Mesendoderm (in vitro differentiated cells): Measurements from ENCODE around the gene BET1.

Source experiments
- DNase-seq: peaks from one replicate; pipeline ENCODE4 v3.0.0; 2013
- H2AK5ac ChIP-seq: 2 replicates; pipeline ENCODE4 v1.6.1; 2013; ENCODE audit warnings: low read length, inconsistent platforms
- H2BK120ac ChIP-seq: 2 replicates; pipeline ENCODE4 v1.6.1; 2013; ENCODE audit warnings: low read depth, mild to moderate bottlenecking, low read length, moderate library complexity, mixed read lengths
- H2BK15ac ChIP-seq: replicated peaks from 2 replicates; pipeline ENCODE4 v1.6.1; 2013; ENCODE audit warnings: low read depth, mild to moderate bottlenecking, moderate library complexity
- H2BK5ac ChIP-seq: 2 replicates; pipeline ENCODE4 v1.6.1; 2013; ENCODE audit warnings: low read length, inconsistent platforms
- H3K18ac ChIP-seq: 2 replicates; pipeline ENCODE4 v1.6.1; 2013; ENCODE audit warnings: mild to moderate bottlenecking, low read length, mixed read lengths
- H3K23ac ChIP-seq: one replicate; pipeline ENCODE4 v1.6.1; 2013; ENCODE audit warnings: low read length
- H3K27ac ChIP-seq: 2 replicates; pipeline ENCODE4 v1.5.1; 2013; ENCODE audit warnings: low read depth, mild to moderate bottlenecking, inconsistent platforms, low read length, moderate library complexity
- H3K27me3 ChIP-seq: 2 replicates; pipeline ENCODE4 v1.6.1; 2013; ENCODE audit warnings: low read length, control low read depth, mild to moderate bottlenecking, inconsistent platforms; ENCODE audit not compliant: insufficient read depth, poor library complexity
- H3K36me3 ChIP-seq: 2 replicates; pipeline ENCODE4 v1.6.1; 2013; ENCODE audit warnings: low read length, inconsistent platforms; ENCODE audit not compliant: control insufficient read depth, insufficient read depth
- H3K4ac ChIP-seq: one replicate; pipeline ENCODE4 v1.6.1; 2013; ENCODE audit warnings: low read depth, mild to moderate bottlenecking, low read length, moderate library complexity
- H3K4me1 ChIP-seq: 2 replicates; pipeline ENCODE4 v1.6.1; 2013; ENCODE audit warnings: low read depth, low read length, inconsistent platforms; ENCODE audit not compliant: control insufficient read depth
- H3K4me2 ChIP-seq: 2 replicates; pipeline ENCODE4 v1.6.1; 2013; ENCODE audit warnings: low read length
- H3K4me3 ChIP-seq: 2 replicates; pipeline ENCODE4 v1.5.1; 2013; ENCODE audit warnings: mild to moderate bottlenecking, low read length
- H3K56ac ChIP-seq: one replicate; pipeline ENCODE4 v1.6.1; 2013; ENCODE audit warnings: low read length
- H3K79me1 ChIP-seq: 2 replicates; pipeline ENCODE4 v1.6.1; 2013; ENCODE audit warnings: low read length, inconsistent platforms
- H3K79me2 ChIP-seq: 2 replicates; pipeline ENCODE4 v1.6.1; 2013; ENCODE audit warnings: mild to moderate bottlenecking, low read length; ENCODE audit not compliant: control insufficient read depth, insufficient read depth
- H3K9ac ChIP-seq: 2 replicates; pipeline ENCODE4 v1.6.1; 2013; ENCODE audit warnings: low read length, inconsistent platforms
- H4K5ac ChIP-seq: one replicate; pipeline ENCODE4 v1.6.1; 2013; ENCODE audit warnings: low read length
- H4K8ac ChIP-seq: one replicate; pipeline ENCODE4 v1.6.1; 2013; ENCODE audit warnings: low read depth, mild to moderate bottlenecking, control low read depth, low read length, moderate library complexity
- WGBS: extraction: QIAGEN DNeasy Blood & Tissue Kit; methylation state at CpG from one replicate; pipeline ENCODE4 v1.1.7; 2013; ENCODE audit warnings: low lambda C conversion rate, missing lambda C conversion rate; ENCODE audit not compliant: insufficient coverage; ENCODE audit errors: extremely low coverage; 5-methylcytosine and 5-hydroxymethylcytosine counted together

Gene BET1

DNA sequence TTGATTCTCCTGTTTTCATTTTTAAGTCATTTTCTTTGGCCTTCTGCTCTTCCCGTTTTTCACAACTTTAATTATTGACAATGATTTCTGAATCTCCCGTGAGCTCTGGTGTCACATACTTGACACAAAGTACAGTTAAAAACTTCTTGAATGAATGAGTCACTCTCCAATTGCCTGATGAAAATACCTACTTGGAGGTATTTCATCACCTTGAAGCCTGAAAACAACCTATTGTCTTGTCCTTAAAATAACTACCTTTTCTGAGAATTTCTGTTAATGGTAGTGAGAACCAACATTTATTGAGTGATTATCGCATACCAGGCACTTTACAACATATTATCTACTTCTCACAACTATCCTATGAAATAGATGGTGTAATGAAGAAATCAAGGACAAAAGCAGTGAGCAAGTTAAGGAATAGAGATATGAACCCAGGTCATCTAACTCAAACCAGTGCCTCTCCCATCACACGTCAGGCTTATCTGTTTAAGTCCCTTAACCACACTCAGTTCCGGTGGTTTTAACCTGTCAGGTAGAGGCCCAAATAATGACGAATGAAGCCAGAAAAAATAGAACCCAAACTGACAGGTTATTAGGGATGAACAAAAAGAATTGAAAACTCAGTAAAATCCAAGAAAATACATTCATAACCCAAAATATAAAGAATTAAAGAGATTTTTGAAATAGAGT is 11.6 kb downstream of the BET1 start:
- no peak overlapping the region for H3K56ac ChIP-seq
- H3K9ac ChIP-seq, result no peak overlapping the region
- peak; percentile 44 for DNase-seq
- H2BK5ac ChIP-seq, result no peak overlapping the region
- H3K18ac ChIP-seq, result no peak overlapping the region
- no peak overlapping the region for H4K5ac ChIP-seq
- no peak overlapping the region for H3K4me2 ChIP-seq
- no peak overlapping the region for H3K27ac ChIP-seq
- no peaks in the 10 kb centered on the region for H3K36me3 ChIP-seq
- H3K4ac ChIP-seq, result no peak overlapping the region
- H2BK15ac ChIP-seq, result no peak overlapping the region
- WGBS, result no CpG with 5 or more reads among the region's 6 CpGs
- H4K8ac ChIP-seq, result no peak overlapping the region
- H3K79me2 ChIP-seq, result no peaks in the 10 kb centered on the region
- no peak overlapping the region for H3K23ac ChIP-seq
- no peaks in the 10 kb centered on the region for H3K27me3 ChIP-seq
- H3K4me1 ChIP-seq, result no peaks in the 10 kb centered on the region
- H3K79me1 ChIP-seq, result no peaks in the 10 kb centered on the region
- no peak overlapping the region for H2BK120ac ChIP-seq
- H2AK5ac ChIP-seq, result no peak overlapping the region
- H3K4me3 ChIP-seq, result no peak overlapping the region

DNA sequence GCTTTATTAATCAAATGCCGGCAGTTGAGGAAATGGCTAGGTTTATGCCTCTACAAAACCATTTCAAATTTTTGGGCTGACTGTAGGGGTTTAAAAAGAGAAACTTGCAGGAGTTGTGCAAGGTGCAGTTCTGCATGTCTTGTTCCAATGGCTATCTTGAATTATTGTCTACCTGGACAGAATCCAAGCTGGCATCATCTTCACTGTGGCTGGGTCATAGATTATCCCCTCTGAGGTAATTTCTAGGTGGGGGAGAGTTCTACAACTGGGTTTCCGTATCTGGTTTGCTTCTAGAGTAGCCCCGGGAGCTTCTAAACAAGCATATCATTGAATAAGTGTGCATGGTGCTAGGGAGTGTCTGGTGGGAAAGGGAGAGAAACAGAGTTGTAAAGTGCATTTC is 16.9 kb downstream of the BET1 start:
- H2AK5ac ChIP-seq, result no peak overlapping the region
- H2BK120ac ChIP-seq, result no peak overlapping the region
- no peak overlapping the region for H3K4ac ChIP-seq
- no peak overlapping the region for H3K18ac ChIP-seq
- no peaks in the 10 kb centered on the region for H3K36me3 ChIP-seq
- H3K9ac ChIP-seq, result no peak overlapping the region
- no peaks in the 10 kb centered on the region for H3K27me3 ChIP-seq
- no peaks in the 10 kb centered on the region for H3K4me1 ChIP-seq
- H3K4me3 ChIP-seq, result no peak overlapping the region
- H3K27ac ChIP-seq, result no peak overlapping the region
- H4K8ac ChIP-seq, result no peak overlapping the region
- H4K5ac ChIP-seq, result no peak overlapping the region
- no peak overlapping the region for H3K23ac ChIP-seq
- no peak overlapping the region for H3K4me2 ChIP-seq
- WGBS, result no CpG with 5 or more reads among the region's 3 CpGs
- H3K79me2 ChIP-seq, result no peaks in the 10 kb centered on the region
- DNase-seq, result no peak
- H2BK15ac ChIP-seq, result no peak overlapping the region
- H3K56ac ChIP-seq, result no peak overlapping the region
- H2BK5ac ChIP-seq, result no peak overlapping the region
- H3K79me1 ChIP-seq, result no peaks in the 10 kb centered on the region

DNA sequence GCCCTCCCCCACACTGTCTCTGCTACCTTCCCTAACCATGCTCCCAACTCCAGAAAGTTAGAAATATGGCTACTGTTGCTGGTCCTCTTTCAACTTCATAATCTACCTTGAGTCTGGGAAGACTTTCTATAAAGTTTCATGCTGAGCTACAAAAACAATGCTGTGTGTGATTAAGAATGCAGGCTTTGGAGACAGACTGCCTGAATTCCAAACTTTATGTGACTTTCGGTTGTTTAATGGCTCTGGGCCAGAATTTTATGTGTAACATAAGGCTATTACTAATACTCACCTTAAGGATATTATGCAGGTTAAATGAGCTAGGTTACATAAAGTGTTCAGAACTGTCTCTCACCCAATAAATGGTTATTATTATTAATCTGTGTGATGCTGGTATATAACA is 19.1 kb downstream of the BET1 start:
- Histone ChIP-seq H2BK120ac (no peak overlapping the region), H3K79me1 (no peaks in the 10 kb centered on the region), H3K4ac (no peak overlapping the region), H3K4me1 (no peaks in the 10 kb centered on the region), H2AK5ac (no peak overlapping the region), H2BK15ac (no peak overlapping the region), H3K27ac (no peak overlapping the region), H3K79me2 (no peaks in the 10 kb centered on the region), H2BK5ac (no peak overlapping the region), H3K36me3 (no peaks in the 10 kb centered on the region), H3K4me2 (no peak overlapping the region), H3K9ac (no peak overlapping the region), H4K8ac (no peak overlapping the region), H3K18ac (no peak overlapping the region), H4K5ac (no peak overlapping the region), H3K27me3 (no peaks in the 10 kb centered on the region), H3K4me3 (no peak overlapping the region), H3K56ac (no peak overlapping the region), H3K23ac (no peak overlapping the region)
- no CpG with 5 or more reads among the region's 1 CpG for whole genome bisulfite sequencing
- DNase-seq, result no peak

DNA sequence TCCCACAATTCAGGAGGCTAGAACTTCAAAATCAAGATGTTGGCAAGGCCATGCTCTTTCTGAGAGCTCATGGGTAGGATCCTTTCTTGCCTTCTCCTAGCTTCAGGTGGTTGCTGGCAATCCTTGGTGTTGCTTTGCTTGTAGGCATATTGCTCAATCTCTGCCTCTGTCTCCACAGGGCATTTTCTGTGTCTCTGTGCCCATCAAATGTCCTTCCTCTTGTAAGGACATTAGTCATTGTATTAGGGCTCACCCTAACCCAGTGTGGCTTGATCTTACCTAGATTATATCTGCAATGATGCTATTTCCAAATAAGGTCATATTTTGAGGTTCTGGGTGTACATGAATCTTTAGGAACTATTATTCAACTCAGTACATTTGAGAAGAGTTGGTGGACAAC is 20.1 kb downstream of the BET1 start:
- Histone ChIP-seq H2BK15ac (no peak overlapping the region), H3K18ac (no peak overlapping the region), H2BK120ac (no peak overlapping the region), H3K27me3 (no peaks in the 10 kb centered on the region), H4K8ac (no peak overlapping the region), H3K79me1 (no peaks in the 10 kb centered on the region), H3K9ac (no peak overlapping the region), H3K4me2 (no peak overlapping the region), H3K23ac (no peak overlapping the region), H3K4me3 (no peak overlapping the region), H3K36me3 (no peaks in the 10 kb centered on the region), H2AK5ac (no peak overlapping the region), H3K27ac (no peak overlapping the region), H3K4me1 (no peaks in the 10 kb centered on the region), H4K5ac (no peak overlapping the region), H3K79me2 (no peaks in the 10 kb centered on the region), H3K56ac (no peak overlapping the region), H2BK5ac (no peak overlapping the region), H3K4ac (no peak overlapping the region)
- DNase-seq, result no peak

DNA sequence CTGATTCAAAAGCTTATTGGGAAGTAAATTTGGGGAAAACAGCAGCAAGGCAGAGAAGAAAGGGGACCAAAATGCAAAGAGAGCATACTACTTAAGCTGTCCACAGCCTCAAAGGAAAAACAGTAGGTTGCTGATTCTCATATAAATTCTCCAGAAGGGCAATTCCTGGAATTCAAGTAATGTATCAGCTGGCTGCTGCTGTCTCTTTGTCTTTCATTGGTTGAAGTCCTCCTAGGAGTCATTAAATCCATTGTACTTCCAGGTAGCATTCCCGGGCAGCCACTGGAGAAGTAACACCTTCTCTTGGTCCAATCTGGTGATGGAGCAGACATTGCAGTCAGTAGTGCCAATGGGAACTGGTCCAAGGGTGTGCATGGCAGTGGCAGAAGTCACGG is 22.7 kb downstream of the BET1 start:
- no peak overlapping the region for H3K23ac ChIP-seq
- no peak overlapping the region for H3K18ac ChIP-seq
- no peak overlapping the region for H3K4me2 ChIP-seq
- H3K9ac ChIP-seq, result no peak overlapping the region
- no peak overlapping the region for H3K4ac ChIP-seq
- no peak overlapping the region for H4K8ac ChIP-seq
- no peak overlapping the region for H2BK5ac ChIP-seq
- no peak overlapping the region for H3K27ac ChIP-seq
- no peak overlapping the region for H2AK5ac ChIP-seq
- no peaks in the 10 kb centered on the region for H3K27me3 ChIP-seq
- no peak overlapping the region for H4K5ac ChIP-seq
- whole genome bisulfite sequencing, result no CpG with 5 or more reads among the region's 2 CpGs
- no peaks in the 10 kb centered on the region for H3K79me2 ChIP-seq
- no peak overlapping the region for H3K56ac ChIP-seq
- H3K4me1 ChIP-seq, result no peaks in the 10 kb centered on the region
- H3K4me3 ChIP-seq, result no peak overlapping the region
- no peaks in the 10 kb centered on the region for H3K36me3 ChIP-seq
- peak; percentile 59 for DNase-seq
- H2BK15ac ChIP-seq, result no peak overlapping the region
- no peak overlapping the region for H2BK120ac ChIP-seq
- no peaks in the 10 kb centered on the region for H3K79me1 ChIP-seq

DNA sequence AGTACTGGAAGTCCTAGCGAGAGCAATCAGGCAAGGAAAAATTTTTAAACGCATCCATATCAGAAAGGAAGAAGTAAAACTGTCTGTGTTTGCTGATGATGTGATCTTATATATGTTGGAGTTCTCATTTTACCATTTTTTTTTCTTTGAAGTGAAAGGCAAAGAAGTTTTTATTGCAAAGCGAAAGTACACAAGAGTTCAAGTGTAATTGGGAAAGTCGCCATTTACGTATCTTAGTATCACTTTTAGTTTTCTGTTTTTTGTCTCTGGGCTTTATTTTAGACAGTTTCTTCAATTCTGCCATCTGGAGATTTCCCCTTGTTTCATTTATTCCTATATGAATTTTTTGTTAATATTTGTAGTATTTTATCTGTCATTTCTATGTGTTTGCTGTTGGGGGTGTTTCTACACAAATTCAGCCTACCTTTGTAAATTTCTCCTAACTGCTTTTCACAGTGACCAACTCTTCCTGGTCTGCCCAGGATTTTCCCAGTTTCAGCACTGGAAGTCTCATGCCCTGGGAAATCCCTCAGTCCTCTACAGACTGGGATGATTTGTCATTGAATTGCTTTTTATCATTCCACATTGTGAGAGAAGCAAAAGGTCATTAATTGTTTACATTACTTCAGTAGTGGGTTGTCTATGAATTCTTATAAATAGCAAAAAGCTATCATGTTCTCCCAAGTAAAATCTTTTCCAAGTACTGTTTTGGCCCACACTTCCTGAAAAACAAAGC is 23.2 kb downstream of the BET1 start:
- H3K27ac ChIP-seq, result no peak overlapping the region
- no peaks in the 10 kb centered on the region for H3K79me1 ChIP-seq
- no CpG with 5 or more reads among the region's 5 CpGs for WGBS
- H4K5ac ChIP-seq, result no peak overlapping the region
- no peak overlapping the region for H2BK5ac ChIP-seq
- H2BK15ac ChIP-seq, result no peak overlapping the region
- no peaks in the 10 kb centered on the region for H3K27me3 ChIP-seq
- H3K4me1 ChIP-seq, result no peaks in the 10 kb centered on the region
- H4K8ac ChIP-seq, result no peak overlapping the region
- no peak overlapping the region for H3K4me3 ChIP-seq
- no peak overlapping the region for H3K56ac ChIP-seq
- no peak for DNase-seq
- H3K36me3 ChIP-seq, result no peaks in the 10 kb centered on the region
- no peak overlapping the region for H2AK5ac ChIP-seq
- H3K18ac ChIP-seq, result no peak overlapping the region
- no peak overlapping the region for H2BK120ac ChIP-seq
- H3K4ac ChIP-seq, result no peak overlapping the region
- H3K23ac ChIP-seq, result no peak overlapping the region
- no peak overlapping the region for H3K4me2 ChIP-seq
- H3K79me2 ChIP-seq, result no peaks in the 10 kb centered on the region
- H3K9ac ChIP-seq, result no peak overlapping the region
